ENCODE data around the gene RNF14.
"Not testable (repeated sequence)": the region's sequence is repeated elsewhere in the genome, so short reads cannot be mapped to it uniquely, and the experiment has no call there.

The RNF14 gene, protein sequence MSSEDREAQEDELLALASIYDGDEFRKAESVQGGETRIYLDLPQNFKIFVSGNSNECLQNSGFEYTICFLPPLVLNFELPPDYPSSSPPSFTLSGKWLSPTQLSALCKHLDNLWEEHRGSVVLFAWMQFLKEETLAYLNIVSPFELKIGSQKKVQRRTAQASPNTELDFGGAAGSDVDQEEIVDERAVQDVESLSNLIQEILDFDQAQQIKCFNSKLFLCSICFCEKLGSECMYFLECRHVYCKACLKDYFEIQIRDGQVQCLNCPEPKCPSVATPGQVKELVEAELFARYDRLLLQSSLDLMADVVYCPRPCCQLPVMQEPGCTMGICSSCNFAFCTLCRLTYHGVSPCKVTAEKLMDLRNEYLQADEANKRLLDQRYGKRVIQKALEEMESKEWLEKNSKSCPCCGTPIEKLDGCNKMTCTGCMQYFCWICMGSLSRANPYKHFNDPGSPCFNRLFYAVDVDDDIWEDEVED

DNA sequence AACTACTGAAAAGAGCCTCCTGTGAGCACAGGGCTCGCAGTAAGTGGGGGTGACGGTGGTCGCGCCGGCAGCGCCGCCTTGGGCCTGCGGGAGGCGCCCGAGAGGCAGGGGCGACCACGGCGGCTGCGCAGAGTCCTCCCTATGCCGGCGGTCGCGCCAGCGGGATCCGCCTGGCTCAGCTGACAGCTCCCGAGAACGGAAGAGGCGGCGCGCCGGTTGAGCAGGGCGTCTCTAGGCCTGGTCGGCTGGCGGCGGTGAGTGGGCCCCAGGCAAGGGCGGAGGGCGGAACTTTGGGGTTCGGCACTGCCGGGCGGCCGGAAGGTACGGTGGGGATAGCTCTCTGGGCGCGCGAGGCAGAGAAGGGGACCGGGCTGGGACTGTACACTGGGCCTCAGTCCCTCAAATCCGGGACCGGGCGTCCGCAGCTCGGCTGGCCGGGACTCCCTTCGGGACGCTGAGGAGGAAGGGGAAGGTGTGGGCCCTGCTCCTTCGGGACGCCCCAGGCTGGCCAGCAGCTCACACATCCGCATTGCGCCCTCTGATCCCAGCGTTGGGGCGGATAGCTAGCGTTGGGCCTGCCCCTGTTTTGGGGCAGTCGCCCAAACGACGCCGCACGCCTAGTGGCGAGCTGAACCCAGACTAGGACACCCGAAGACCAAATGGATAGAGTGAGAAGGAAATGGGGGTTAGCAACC is at the start of gene RNF14:
Gene RNF14 (plus strand): TSS at position 192 of the 695 bp plus-strand sequence. CDS start 4,484 bp downstream, outside the sequence.
- FAIRE-seq (no peak), DNase-seq (ENCODE audit: insufficient read length, low spot score) (peak; percentile 97)
- TF ChIP-seq POLR2A (IDR thresholded peaks at IDR 0.05; ENCODE audit: low read depth, low read length) = peak; percentile 91

DNA sequence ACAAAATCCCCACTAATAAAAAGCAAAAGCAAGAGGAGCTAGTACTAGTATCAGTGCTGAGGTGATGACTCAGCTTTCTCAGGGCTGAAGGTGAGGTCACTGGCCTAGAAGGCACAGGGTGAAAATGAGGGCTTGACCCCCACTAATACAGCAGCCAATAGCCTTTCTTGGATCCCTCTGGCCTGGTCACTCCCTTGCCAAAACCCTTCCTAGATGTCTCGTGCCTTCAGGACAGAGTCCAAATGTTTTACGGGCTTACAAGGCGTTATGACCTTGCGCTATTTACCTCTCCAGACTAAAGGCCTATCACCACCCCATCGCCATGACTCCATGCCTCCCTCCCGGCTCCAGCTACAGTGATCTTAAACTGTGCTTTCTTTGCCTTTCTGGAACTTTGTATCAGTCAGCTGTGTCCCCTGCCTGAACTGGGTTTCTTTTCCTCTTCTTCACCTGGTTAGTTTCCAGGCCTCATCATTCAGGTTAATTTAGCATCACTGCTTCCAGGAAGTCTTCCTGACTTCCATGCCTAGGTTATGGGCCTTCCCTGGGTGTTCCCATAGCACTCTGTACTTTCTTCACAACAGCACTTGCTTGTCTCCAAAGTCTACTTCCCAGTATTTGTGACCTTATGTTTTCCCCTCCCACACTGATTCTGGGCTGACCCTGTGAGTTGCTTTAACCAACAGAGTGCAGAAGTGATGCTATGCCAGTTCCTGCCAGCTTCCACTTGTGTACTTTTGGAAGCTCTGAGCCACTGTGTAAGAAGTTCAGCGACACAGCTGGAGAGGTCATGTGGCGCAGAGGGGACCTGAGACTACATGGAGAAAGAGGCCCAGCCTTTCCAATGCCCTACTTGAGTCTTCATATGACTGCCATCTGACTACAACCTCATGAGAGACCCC is 49.4 kb upstream of the RNF14 start:
- DNase-seq (ENCODE audit: insufficient read length, low spot score) = no peak
- no peak for TF ChIP-seq POLR2A (IDR thresholded peaks at IDR 0.05; ENCODE audit: low read depth, low read length)
- FAIRE-seq = no peak

DNA sequence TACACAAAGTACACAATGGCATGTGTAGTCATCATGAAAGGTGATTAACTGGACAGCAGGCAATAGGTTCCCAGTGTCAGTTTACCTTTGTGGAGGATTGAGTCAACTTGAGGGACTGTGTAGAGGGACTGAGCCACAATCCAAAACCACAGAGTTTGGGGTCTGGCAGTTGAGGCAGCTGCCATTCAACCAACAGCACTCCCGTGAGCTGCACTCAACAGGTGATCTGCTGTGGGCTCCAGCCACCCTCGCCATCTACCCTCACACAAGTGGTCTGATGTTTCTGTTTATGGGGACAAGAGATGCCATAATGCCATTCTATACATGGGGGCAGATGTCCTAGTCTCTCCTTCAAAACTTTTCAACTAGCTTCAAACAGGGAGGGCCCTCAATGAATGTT is 48.1 kb upstream of the RNF14 start:
- FAIRE-seq = no peak
- no peak for TF ChIP-seq POLR2A (IDR thresholded peaks at IDR 0.05; ENCODE audit: low read depth, low read length)
- DNase-seq (ENCODE audit: insufficient read length, low spot score) = no peak

DNA sequence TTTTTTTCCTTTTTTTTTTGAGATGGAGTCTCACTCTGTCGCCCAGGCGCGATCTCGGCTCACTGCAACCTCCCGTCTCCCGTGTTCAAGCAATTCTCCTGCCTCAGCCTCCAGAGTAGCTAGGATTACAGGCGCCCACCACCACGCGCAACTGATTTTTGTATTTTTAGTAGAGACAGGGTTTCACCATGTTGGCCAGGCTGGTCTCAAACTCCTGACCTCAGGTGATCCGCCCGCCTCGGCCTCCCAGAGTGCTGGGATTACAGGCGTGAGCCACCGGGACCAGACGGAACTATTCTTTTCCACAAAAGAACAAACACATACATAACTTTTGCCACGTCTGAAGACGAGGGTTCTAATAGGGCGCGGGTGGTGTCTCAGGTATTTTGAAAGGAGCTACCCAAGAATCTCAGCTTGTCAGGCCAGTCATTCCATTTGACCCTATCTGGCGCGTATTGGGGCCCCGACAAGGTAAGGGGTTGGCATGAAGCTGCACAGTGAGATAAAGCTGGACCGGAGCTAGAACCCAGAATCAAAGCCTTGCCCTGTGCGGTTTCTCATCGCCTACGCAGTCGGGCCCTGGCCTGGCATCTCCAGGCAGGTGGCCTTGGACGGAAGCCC is 46.0 kb upstream of the RNF14 start:
- not testable (repeated sequence) for DNase-seq (ENCODE audit: insufficient read length, low spot score); FAIRE-seq

DNA sequence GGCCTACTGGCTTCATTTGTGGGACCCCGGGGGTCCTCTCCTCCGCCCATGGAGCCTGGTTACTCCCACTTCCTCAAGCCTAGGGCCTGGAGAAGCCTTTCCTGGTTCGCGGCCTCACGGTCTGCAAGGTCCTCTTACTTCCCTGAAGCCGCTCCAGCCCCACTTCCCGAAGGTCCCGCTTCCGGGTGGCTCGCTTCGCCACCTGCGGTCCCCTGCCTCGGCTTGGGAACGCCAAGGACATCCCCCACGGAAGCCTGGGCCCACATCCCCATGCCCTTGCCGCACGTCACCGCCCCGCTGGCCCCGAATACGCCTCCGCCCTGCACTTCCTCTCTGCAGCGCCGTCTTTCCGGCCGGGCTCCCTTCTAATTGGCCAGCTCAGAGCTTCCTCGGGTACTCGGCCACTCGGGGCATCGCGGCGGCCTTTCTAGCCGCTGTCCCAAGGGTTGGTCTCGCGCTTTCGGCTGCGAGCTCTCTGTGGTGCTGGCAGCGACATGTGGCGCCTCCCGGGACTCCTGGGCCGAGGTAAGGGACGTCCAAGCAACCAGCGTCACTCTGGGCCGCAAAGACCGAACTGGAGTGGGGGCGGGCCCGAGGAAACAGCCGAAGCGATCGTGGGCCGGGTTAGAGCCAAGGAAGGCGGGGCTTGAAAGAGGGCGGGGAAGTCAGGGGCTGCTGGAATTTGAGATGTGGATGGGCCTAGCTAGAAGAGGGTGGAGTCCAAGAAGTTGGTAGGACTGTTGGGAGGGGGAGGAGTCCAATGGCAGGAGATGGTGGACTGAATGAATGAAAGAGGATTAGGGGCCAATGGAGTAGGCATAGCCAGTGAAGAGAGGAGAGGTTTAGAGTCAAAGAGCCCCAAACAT is 45.2 kb upstream of the RNF14 start, which contains the start of gene DELE1:
Gene DELE1 (plus strand): TSS at position 424 of the 866 bp plus-strand sequence. CDS start 71 bp downstream, at position 495.
- peak; percentile 76; the same call in 1 of the 2 replicates for TF ChIP-seq POLR2A (IDR thresholded peaks at IDR 0.05; ENCODE audit: low read depth, low read length)
- DNase-seq (ENCODE audit: insufficient read length, low spot score) (peak; percentile 94), FAIRE-seq (no peak)

DNA sequence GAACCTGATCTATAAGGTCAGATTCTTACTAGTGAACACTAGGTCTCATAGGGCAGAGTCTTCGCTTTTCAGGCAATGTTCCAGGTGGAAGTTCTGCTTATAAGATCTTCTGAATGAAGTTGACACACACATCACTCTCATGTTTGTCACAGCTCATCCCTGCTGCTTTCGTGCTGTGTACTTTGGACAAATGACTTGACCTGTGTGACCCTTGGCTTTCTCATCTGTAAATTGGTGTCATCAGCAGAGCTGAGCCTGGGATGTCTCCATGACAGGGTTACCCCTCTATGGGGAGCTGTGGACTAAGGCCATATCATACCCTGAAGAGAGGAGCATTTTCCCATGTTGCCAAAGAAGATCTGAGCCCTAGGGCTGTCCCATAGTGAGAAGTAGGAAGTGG is 42.5 kb upstream of the RNF14 start:
- FAIRE-seq (no peak), DNase-seq (ENCODE audit: insufficient read length, low spot score) (no peak)
- TF ChIP-seq POLR2A (IDR thresholded peaks at IDR 0.05; ENCODE audit: low read depth, low read length) = no peak

DNA sequence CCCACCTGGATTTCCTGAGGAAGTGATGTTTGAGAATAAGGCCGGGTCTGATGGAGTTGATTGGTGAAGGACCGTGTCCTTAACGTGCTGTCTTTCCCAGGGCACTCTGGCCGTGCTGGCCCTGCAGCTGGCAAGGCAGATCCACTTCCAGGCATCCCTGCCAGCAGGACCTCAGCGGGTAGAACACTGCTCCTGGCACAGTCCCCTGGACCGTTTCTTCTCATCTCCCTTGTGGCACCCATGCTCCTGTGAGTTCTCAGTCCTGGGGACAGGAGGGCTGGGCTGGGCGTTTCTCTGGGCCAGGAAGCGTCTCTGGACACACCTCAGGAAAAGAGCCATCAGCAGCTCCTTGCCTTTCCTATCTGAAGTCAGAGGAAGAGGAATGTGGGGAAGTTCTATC is 40.9 kb upstream of the RNF14 start:
- TF ChIP-seq POLR2A (IDR thresholded peaks at IDR 0.05; ENCODE audit: low read depth, low read length) = no peak
- FAIRE-seq (no peak), DNase-seq (ENCODE audit: insufficient read length, low spot score) (no peak)

DNA sequence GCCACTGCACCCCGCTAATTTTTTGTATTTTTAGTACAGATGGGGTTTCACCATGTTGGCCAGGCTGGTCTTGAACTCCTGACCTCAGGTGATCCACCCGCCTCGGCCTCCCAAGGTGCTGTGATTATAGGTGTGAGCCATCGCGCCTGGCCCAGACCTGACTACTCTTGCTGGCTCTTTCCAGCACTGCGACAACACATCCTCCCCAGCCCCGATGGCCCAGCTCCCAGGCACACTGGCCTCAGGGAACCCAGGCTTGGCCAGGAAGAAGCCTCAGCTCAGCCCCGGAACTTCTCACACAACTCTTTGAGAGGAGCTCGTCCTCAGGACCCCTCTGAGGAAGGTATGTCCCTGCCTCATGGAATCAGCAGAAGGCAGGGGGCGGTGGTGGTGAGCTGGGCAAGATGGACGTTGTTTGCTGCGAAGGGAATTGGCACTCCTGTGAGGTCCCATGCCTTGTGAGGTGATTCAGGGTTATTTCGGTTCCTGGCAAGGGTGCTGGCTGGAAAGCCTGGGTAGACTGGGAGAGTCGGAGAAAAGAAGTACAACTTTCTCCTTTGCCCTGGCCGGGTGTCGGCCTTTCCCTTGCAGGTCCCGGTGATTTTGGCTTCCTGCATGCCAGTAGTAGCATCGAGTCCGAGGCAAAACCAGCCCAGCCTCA is 39.4 kb upstream of the RNF14 start:
- FAIRE-seq = no peak
- no peak for TF ChIP-seq POLR2A (IDR thresholded peaks at IDR 0.05; ENCODE audit: low read depth, low read length)
- DNase-seq (ENCODE audit: insufficient read length, low spot score) = no peak

DNA sequence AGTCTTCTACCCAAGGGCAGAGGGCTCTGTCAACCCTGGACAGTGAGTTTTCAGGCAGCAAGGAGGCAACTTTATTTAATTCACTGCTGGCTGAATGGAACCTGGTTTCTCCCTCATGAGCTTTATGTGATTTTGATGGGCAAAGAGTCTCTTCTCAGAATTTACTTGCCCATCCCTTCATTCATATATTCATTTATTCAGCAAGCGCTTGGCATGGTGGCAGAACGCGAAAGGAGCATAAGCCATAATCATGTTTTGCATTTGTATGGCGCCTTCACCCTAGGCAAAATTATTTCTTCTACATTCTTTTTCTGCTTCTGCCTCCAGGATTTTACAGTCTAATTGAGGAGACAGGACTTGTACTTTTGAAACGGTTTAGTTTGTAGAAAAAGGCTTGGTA is 37.2 kb upstream of the RNF14 start:
- DNase-seq (ENCODE audit: insufficient read length, low spot score) (no peak), FAIRE-seq (no peak)

DNA sequence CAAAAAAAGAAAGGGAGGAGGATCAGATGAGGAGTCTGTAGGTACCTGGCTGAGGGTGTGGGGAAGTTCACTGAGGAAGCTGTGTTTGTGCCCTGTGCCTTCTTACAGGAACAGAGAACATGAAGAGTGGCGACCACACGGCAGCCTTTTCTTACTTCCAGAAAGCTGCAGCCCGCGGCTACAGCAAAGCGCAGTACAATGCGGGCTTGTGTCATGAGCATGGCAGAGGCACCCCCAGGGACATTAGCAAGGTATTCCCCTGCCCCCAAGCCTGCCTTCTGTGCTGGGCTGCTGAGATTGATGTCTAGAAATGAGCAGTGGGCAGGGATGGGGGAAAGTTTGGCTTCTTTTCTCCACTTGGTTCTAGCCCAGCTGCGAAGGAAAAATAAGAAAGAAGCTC is 35.8 kb upstream of the RNF14 start:
- TF ChIP-seq POLR2A (IDR thresholded peaks at IDR 0.05; ENCODE audit: low read depth, low read length) = no peak
- DNase-seq (ENCODE audit: insufficient read length, low spot score) (no peak), FAIRE-seq (no peak)

More for the DNA sequence above, 37.2 kb upstream of the RNF14 start:
- TF ChIP-seq POLR2A (IDR thresholded peaks at IDR 0.05; ENCODE audit: low read depth, low read length) = no peak

DNA sequence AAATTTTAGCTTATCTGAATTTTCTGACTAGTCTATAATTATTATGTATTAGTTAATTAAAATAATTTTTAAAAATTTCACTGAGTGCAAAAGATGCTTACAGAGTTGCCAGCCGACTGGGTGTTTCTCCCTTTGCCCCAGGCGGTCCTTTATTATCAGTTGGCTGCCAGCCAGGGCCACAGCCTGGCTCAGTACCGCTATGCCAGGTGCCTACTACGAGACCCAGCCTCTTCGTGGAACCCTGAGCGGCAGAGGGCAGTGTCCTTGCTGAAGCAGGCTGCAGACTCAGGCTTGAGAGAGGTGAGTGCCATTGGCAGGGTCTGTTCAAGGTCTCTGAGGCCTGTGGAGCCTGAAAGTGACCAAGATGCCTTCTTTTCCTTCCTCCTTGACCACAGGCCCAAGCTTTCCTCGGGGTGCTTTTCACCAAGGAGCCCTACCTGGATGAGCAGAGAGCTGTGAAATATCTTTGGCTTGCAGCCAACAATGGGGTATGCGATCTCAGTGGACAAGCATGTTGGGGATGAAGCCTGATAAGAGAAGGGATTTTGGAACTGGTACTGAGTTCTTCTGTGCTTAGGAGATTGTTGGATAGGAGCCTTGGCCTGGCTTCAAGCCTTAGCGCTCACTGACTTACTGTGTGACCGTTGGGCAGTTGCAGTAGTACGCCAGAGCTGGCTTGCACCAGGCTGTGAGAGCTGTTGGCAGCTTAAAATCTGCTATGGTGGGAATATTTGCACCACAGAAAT is 34.6 kb upstream of the RNF14 start:
- no peak for TF ChIP-seq POLR2A (IDR thresholded peaks at IDR 0.05; ENCODE audit: low read depth, low read length)
- no peak for FAIRE-seq
- no peak for DNase-seq (ENCODE audit: insufficient read length, low spot score)
